Peyer's patch (tissue), 4 donors: Measurements from ENCODE around the gene MINAR2. TPM values are rescaled to one million over a fixed set of nuclear protein-coding genes. Genes with fewer than 3 reads are reported as not detected.

ENCODE experiments used
- DNase-seq, 3 donors: peaks; one replicate each; pipeline ENCODE4 v3.0.0-alpha.2; 2017 to 2019
- H3K27ac ChIP-seq, 4 donors: fragments of 200-600 bp; sonication (generic); one replicate each; pipeline ENCODE4 v1.5.1; 2016 to 2019
- H3K27me3 ChIP-seq, 2 donors: fragments of 200-600 bp; sonication (generic); one replicate each; pipeline ENCODE4 v1.5.1; 2019
- H3K36me3 ChIP-seq, 3 donors: fragments of 200-600 bp; sonication (generic); one replicate each; pipeline ENCODE4 v1.5.1; 2016 to 2019
- H3K4me1 ChIP-seq, 4 donors: fragments of 200-600 bp; sonication (generic); one replicate each; pipeline ENCODE4 v1.5.1; 2016 to 2019
- H3K4me3 ChIP-seq, 4 donors: fragments of 200-600 bp; sonication (generic); 1 replicate in 3 of 4; 2 replicates in 1 of 4; pipeline ENCODE4 v1.5.1; 2016 to 2019; ENCODE audit warnings: mild to moderate bottlenecking in 1 of 4
- H3K9me3 ChIP-seq, 4 donors: fragments of 200-600 bp; sonication (generic); one replicate each; pipeline ENCODE4 v1.5.1; 2016 to 2019; ENCODE audit warnings: mild to moderate bottlenecking in 1 of 4
- POLR2A ChIP-seq, 2 donors: fragments of 450-650 bp; IDR thresholded peaks; one replicate each; pipeline ENCODE4 v1.5.1; 2017; ENCODE audit warnings: antibody characterized with exemption in 2 of 2, mild to moderate bottlenecking in 2 of 2, moderate library complexity in 2 of 2
- total RNA-seq, 4 donors: library from RNA; depleted of rRNA; stranded (reverse); fragments of >200 nt; gene quantifications; one replicate each; pipeline ENCODE4 v1.1.0, GENCODE V29; 2016
- TF ChIP-seq, protein P1 (sequence below), 6 experiments: fragments of 450-650 bp in 4 of 6; fragments of 200-600 bp in 2 of 6; sonication (generic) in 1 of 6; IDR thresholded peaks; one replicate each; pipeline ENCODE4 v1.5.1; 2017 to 2019; ENCODE audit warnings: antibody characterized with exemption in 6 of 6, mild to moderate bottlenecking in 3 of 6, moderate library complexity in 1 of 6

Gene MINAR2
- total RNA-seq, 4 donors from 2014 or later: not detected

DNA sequence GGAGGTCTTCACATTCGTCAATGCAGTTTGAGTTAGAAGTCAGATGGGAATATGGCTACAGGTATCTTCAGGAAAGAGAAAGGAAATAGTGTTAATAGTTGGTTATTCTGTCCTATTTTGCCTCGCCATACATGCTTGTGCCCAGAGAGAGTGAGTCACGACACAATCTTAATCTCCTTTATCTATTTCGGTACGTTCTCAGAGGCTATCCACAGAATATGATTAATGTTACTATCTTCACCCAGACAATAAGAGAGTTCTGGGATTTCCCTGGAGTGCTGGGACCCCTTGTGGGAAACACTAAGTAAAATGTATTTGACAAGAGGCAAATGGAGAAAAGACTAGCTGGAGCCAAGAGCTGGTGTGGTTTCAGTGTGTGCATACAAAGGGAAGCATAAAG lies 25.5 kb downstream of the MINAR2 start:
- no peaks in the 10 kb centered on the region for H3K9me3 ChIP-seq
- no peak overlapping the region for H3K27ac ChIP-seq
- no peak for TF ChIP-seq POLR2A (IDR thresholded peaks at IDR 0.05)
- TF ChIP-seq, protein P1, sequence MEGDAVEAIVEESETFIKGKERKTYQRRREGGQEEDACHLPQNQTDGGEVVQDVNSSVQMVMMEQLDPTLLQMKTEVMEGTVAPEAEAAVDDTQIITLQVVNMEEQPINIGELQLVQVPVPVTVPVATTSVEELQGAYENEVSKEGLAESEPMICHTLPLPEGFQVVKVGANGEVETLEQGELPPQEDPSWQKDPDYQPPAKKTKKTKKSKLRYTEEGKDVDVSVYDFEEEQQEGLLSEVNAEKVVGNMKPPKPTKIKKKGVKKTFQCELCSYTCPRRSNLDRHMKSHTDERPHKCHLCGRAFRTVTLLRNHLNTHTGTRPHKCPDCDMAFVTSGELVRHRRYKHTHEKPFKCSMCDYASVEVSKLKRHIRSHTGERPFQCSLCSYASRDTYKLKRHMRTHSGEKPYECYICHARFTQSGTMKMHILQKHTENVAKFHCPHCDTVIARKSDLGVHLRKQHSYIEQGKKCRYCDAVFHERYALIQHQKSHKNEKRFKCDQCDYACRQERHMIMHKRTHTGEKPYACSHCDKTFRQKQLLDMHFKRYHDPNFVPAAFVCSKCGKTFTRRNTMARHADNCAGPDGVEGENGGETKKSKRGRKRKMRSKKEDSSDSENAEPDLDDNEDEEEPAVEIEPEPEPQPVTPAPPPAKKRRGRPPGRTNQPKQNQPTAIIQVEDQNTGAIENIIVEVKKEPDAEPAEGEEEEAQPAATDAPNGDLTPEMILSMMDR (IDR thresholded peaks at IDR 0.05): no peak
- no peaks in the 10 kb centered on the region for H3K27me3 ChIP-seq
- no peak overlapping the region for H3K4me3 ChIP-seq
- no peaks in the 10 kb centered on the region for H3K4me1 ChIP-seq
- H3K36me3 ChIP-seq: no peaks in the 10 kb centered on the region
- DNase-seq: no peak

DNA sequence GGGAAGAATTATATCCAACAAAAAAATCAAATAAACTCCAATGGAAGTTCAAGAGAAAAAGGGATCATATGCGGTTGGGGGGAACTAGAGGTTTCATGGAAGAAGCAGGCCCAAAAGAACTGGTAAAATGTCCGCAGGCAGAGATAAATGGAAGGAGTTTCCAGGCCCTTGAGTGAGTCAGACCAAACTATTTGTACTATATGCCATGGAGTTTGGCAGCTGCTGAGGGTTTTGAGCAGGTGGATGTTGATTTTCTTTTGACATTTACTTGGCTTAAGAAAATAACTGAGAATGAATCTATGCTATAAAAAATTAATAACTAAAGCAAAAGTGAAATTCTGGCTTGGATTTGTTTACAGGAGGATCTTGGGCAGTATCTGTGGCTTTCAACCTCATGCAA lies 33.7 kb downstream of the MINAR2 start:
- H3K27ac ChIP-seq: no peak overlapping the region
- no peak for TF ChIP-seq POLR2A (IDR thresholded peaks at IDR 0.05)
- TF ChIP-seq, protein P1 (IDR thresholded peaks at IDR 0.05): no peak
- no peaks in the 10 kb centered on the region for H3K27me3 ChIP-seq
- no peak overlapping the region for H3K4me3 ChIP-seq
- H3K4me1 ChIP-seq: no peaks in the 10 kb centered on the region
- H3K9me3 ChIP-seq: no peaks in the 10 kb centered on the region
- H3K36me3 ChIP-seq: no peaks in the 10 kb centered on the region
- no peak for DNase-seq

DNA sequence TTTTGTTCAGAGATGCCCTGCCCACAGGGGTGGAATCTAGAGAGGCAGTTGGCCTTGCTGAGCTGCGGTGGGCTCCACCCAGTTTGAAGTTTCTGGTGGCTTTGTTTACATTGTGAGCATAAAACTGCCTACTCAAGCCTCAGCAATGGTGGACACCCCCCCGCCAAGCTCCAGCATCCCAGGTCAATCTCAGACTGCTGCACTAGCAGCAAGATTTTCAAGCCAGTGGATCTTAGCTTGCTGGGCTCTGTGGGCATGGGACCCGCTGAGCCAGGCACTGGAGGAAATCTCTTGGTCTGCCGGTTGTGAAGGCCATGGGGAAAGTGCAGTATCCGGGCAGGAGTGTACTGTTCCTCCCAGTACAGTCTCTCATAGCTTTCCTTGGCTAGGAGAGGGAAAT lies 55.5 kb downstream of the MINAR2 start:
- no peak overlapping the region for H3K4me3 ChIP-seq
- no peak for DNase-seq
- H3K27ac ChIP-seq: no peak overlapping the region
- H3K27me3 ChIP-seq: no peaks in the 10 kb centered on the region
- H3K4me1 ChIP-seq: no peaks in the 10 kb centered on the region
- TF ChIP-seq, protein P1 (IDR thresholded peaks at IDR 0.05): no peak
- TF ChIP-seq POLR2A (IDR thresholded peaks at IDR 0.05): no peak
- H3K9me3 ChIP-seq: peaks cover 0 to 7% (median 0%) of the 10 kb centered on the region in 4 donors
- no peaks in the 10 kb centered on the region for H3K36me3 ChIP-seq

DNA sequence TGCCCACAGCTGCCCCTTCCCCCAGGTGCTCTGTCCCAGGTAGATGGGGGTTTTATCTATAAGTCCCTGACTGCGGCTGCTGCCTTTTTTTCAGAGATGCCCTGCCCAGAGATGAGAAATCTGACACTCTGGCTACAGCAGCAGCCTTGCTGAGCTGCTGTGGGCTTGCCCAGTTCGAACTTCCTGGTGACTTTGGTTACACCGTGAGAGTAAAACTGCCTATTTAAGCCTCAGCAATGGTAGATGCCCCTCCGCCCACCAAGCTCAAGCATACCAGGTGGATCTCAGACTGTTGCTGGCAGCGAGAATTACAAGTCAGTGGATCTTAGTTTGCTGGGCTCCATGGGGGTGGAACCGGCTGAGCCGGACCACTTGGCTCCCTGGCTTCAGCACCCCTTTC lies 56.8 kb downstream of the MINAR2 start:
- H3K27me3 ChIP-seq: no peaks in the 10 kb centered on the region
- H3K9me3 ChIP-seq: no peaks in the 10 kb centered on the region
- no peak overlapping the region for H3K27ac ChIP-seq
- H3K4me3 ChIP-seq: no peak overlapping the region
- no peak for DNase-seq
- TF ChIP-seq, protein P1 (IDR thresholded peaks at IDR 0.05): no peak
- no peak for TF ChIP-seq POLR2A (IDR thresholded peaks at IDR 0.05)
- H3K36me3 ChIP-seq: no peaks in the 10 kb centered on the region
- no peaks in the 10 kb centered on the region for H3K4me1 ChIP-seq

DNA sequence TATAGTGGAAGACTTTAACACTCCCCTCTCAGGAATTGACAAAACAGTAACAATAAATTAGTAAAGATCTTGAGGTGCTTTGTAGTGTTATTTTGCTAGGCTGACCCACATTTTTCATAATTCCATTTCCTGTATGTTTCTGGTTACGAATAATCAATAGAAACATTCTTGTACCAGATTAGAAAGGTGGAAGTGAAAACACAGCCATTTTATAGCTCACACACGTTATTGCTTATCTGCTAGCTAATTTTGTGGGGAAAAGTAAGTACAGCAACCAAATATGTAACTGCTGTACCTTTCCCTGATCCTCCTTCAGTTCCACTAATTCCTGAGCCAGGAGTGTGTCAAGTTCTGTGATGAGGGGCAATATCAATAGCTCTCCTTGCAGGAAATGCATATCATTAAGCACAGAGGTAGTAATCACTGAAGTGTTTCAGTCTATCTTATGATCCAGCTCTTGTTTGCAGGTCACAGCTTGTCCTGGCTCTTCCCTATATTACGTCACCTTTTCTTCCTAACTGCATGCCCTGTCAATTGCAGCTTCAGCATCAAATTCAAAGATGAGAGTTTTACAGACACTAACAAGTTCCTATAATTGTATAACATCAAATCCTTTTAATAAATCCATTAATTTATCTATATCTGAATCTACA lies 59.4 kb downstream of the MINAR2 start:
- no peak overlapping the region for H3K4me3 ChIP-seq
- H3K27me3 ChIP-seq: no peaks in the 10 kb centered on the region
- DNase-seq: no peak

More for the DNA sequence above, 59.4 kb downstream of the MINAR2 start:
- no peak overlapping the region for H3K27ac ChIP-seq
- H3K36me3 ChIP-seq: no peaks in the 10 kb centered on the region
- H3K9me3 ChIP-seq: no peaks in the 10 kb centered on the region
- H3K4me1 ChIP-seq: no peaks in the 10 kb centered on the region
- TF ChIP-seq POLR2A (IDR thresholded peaks at IDR 0.05): no peak
- TF ChIP-seq, protein P1 (IDR thresholded peaks at IDR 0.05): no peak

Other genes with a start within 250 kb of the MINAR2 start
- gene CHSY3, start 156.4 kb downstream of the MINAR2 start, total RNA-seq: 1 to 10 TPM in 3 of 4 donors, under 1 TPM in 1; 0.35 to 2.5 (median 1.4) TPM